GM04503 (cell line): ENCODE measurements around the gene ZNF699.
"Not testable (repeated sequence)": the region's sequence is repeated elsewhere in the genome, so short reads cannot be mapped to it uniquely, and the experiment has no call there.

Experiments
- DNase-seq: peaks from one replicate; pipeline ENCODE4 v3.0.0-alpha.2; 2012; ENCODE audit warnings: low read depth

The ZNF699 gene

GRCh38 chr19:9289231-9289884 is 20.3 kb downstream of the ZNF699 start:
- no peak for DNase-seq

DNA sequence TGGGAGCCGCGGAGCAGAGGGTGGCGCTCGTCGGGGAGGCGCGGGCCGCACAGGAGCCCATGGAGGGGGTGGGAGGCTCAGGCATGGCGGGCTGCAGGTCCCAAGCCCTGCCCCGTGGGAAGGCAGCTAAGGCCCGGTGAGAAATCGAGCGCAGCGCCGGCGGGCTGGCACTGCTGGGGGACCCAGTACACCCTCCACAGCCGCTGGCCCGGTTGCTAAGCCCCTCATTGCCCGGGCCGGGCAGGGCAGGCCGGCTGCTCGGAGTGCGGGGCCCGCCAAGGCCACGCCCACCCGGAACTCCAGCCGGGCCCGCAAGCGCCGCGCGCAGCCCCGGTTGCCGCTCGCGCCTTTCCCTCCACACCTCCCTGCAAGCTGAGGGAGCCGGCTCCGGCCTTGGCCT is 26.2 kb downstream of the ZNF699 start:
- DNase-seq: not testable (repeated sequence)

- DNase-seq: no peak
Measured at GRCh38 chr19:9251236-9251635, 58.4 kb downstream of the ZNF699 start.

- no peak for DNase-seq
Measured at GRCh38 chr19:9250630-9251029, 59.0 kb downstream of the ZNF699 start, which contains the start of gene OR7E24. Gene OR7E24, plus strand, starts transcription at chr19:9250930. Its CDS starts 114 bp downstream, at chr19:9251044.
